Vagina (tissue), 2 donors: Measurements from ENCODE around the gene TTC4. TPM values are rescaled to one million over a fixed set of nuclear protein-coding genes. Genes with fewer than 3 reads are reported as not detected.
"Not testable (repeated sequence)": the region's sequence is repeated elsewhere in the genome, so short reads cannot be mapped to it uniquely, and the experiment has no call there.

Experiments used
- DNase-seq, 2 donors: peaks; one replicate each; pipeline ENCODE4 v3.0.0-alpha.2; 2017; ENCODE audit errors: extremely low spot score in 2 of 2
- H3K27ac ChIP-seq: fragments of 200-600 bp; sonication (generic); one replicate; pipeline ENCODE4 v1.5.1; 2019
- H3K27me3 ChIP-seq: fragments of 200-600 bp; sonication (generic); one replicate; pipeline ENCODE4 v1.5.1; 2019
- H3K36me3 ChIP-seq, 2 donors: fragments of 200-600 bp; sonication (generic); one replicate each; pipeline ENCODE4 v1.5.1; 2017 to 2019
- H3K4me1 ChIP-seq: fragments of 200-600 bp; sonication (generic); one replicate; pipeline ENCODE4 v1.5.1; 2019
- H3K4me3 ChIP-seq, 2 donors: fragments of 200-600 bp; sonication (generic); 1 replicate in 1 of 2; 2 replicates in 1 of 2; pipeline ENCODE4 v1.5.1; 2016 to 2019
- H3K9me3 ChIP-seq: fragments of 200-600 bp; sonication (generic); one replicate; pipeline ENCODE4 v1.5.1; 2019
- CTCF ChIP-seq, 3 experiments: fragments of 450-650 bp in 2 of 3; fragments of 200-600 bp in 1 of 3; sonication (generic) in 1 of 3; IDR thresholded peaks; one replicate each; pipeline ENCODE4 v1.5.1; 2017 to 2019; ENCODE audit warnings: antibody characterized with exemption in 3 of 3, mild to moderate bottlenecking in 2 of 3, moderate library complexity in 2 of 3
- POLR2A ChIP-seq, 2 donors: fragments of 450-650 bp; IDR thresholded peaks; one replicate each; pipeline ENCODE4 v1.6.1; 2017; ENCODE audit warnings: antibody characterized with exemption in 2 of 2, mild to moderate bottlenecking in 2 of 2, moderate library complexity in 2 of 2
- POLR2AphosphoS5 ChIP-seq, 2 donors: sonication (generic); formaldehyde crosslinking; IDR thresholded peaks; one replicate each; pipeline ENCODE4 v1.9.0; 2017; ENCODE audit warnings: antibody characterized with exemption in 2 of 2, mild to moderate bottlenecking in 2 of 2, low read depth in 1 of 2; ENCODE audit not compliant: insufficient read depth in 1 of 2
- intact Hi-C: fragments of 100-400 bp; cut with DNase I; formaldehyde crosslinking; loops from one replicate; pipeline ENCODE4 v1.15.1; 2023
- total RNA-seq: library from RNA; depleted of rRNA; stranded (reverse); fragments of >200 nt; gene quantifications from one replicate; pipeline ENCODE4 v1.2.3, GENCODE V29; 2016

Gene TTC4
- total RNA-seq, 1 donor from 2014 or later, result 12.8 TPM

DNA sequence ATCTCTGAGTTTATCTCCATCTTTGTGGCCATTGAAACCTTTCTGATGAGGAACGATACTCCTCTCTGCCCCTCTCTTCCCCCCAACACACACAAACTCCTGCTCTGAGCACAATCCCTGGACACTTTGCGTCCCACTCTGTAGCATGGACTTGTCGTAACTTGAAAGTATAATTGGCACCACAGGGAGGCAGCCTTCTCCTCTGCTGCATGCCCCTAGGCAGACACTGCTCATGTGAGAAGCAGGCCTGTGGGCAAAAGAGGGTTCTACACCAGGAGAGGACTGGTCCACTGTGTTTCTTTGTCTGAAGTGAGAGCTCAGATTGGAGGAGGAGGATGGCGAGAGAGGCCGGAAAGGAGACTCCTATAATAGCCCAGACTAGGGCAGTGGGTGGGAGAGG, 52.4 kb downstream of the TTC4 start:
- Histone ChIP-seq H3K4me3 (no peak overlapping the region), H3K9me3 (no peaks in the 10 kb centered on the region), H3K4me1 (peaks cover 11% of the 10 kb centered on the region), H3K27ac (no peak overlapping the region), H3K36me3 (no peaks in the 10 kb centered on the region), H3K27me3 (no peaks in the 10 kb centered on the region)
- intact Hi-C loops, result no loop called here
- TF ChIP-seq POLR2A (IDR thresholded peaks at IDR 0.05), result no peak
- no peak for TF ChIP-seq CTCF (IDR thresholded peaks at IDR 0.05)
- no peak for TF ChIP-seq POLR2AphosphoS5 (IDR thresholded peaks at IDR 0.05; ENCODE audit: insufficient read depth in 1 of 2, low read depth in 1 of 2)
- no peak for DNase-seq

GRCh38 chr1:54772951-54773350, 57.3 kb downstream of the TTC4 start:
- H3K27ac ChIP-seq, result no peak overlapping the region
- H3K4me1 ChIP-seq, result no peaks in the 10 kb centered on the region
- H3K36me3 ChIP-seq, result no peaks in the 10 kb centered on the region
- no peak for DNase-seq
- H3K4me3 ChIP-seq, result no peak overlapping the region
- H3K9me3 ChIP-seq, result no peaks in the 10 kb centered on the region
- TF ChIP-seq POLR2A (IDR thresholded peaks at IDR 0.05) (no peak), CTCF (IDR thresholded peaks at IDR 0.05) (no peak), POLR2AphosphoS5 (IDR thresholded peaks at IDR 0.05; ENCODE audit: insufficient read depth in 1 of 2, low read depth in 1 of 2) (no peak)
- H3K27me3 ChIP-seq, result no peaks in the 10 kb centered on the region
- intact Hi-C loops, result no loop called here

GRCh38 chr1:54774820-54775498, 59.3 kb downstream of the TTC4 start:
- H3K36me3 ChIP-seq, result no peaks in the 10 kb centered on the region
- H3K4me3 ChIP-seq, result no peak overlapping the region
- H3K4me1 ChIP-seq, result no peaks in the 10 kb centered on the region
- no peaks in the 10 kb centered on the region for H3K9me3 ChIP-seq
- H3K27me3 ChIP-seq, result no peaks in the 10 kb centered on the region
- DNase-seq, result no peak
- intact Hi-C loops, result no loop called here
- no peak overlapping the region for H3K27ac ChIP-seq
- TF ChIP-seq CTCF (IDR thresholded peaks at IDR 0.05) (no peak), POLR2AphosphoS5 (IDR thresholded peaks at IDR 0.05; ENCODE audit: insufficient read depth in 1 of 2, low read depth in 1 of 2) (no peak), POLR2A (IDR thresholded peaks at IDR 0.05) (no peak)

DNA sequence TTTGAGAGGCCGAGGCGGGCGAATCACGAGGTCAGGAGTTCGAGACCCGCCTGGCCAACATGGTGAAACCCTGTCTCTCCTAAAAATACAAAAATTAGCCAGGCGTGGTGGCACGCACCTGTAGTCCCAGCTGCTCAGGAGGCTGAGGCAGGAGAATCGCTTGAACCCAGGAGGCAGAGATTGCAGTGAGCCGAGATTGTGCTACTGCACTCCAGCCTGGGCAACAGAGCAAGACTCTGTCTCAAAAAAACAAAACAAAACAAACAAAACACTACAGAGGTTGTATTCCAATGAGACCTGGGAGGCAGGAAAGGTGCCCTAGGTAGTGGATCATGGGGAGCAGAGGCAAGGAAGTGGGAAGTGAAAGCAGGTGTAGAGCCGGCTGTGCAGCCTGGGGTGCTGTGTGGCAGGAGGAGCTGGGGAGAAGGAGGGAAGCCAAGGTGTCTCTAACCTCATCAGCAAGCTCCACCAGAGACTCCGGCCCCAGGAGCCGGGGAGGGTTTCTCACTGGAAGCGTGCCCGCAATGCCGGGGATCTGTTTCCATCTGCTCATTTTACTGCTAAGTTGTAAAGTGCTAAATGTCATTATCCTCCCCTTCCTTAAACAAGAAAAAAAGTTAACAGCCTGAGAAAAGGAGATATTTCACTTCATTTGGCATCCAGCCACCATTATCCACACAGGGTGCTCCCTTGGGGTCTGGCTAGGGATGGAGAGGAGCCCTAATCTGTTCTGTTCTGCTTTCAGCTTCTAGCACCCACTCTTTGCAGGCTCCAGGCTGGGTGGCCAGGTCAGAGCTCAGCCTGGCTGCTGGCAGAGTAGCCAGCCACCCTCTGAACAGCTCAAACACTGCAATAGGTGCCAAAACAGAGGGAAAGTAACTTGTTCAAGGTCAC, 60.4 kb downstream of the TTC4 start:
- intact Hi-C loops, H3K36me3 ChIP-seq, H3K9me3 ChIP-seq, H3K27ac ChIP-seq, H3K4me1 ChIP-seq, H3K4me3 ChIP-seq, DNase-seq, H3K27me3 ChIP-seq: not testable (repeated sequence)

GRCh38 chr1:54777011-54777410, 61.4 kb downstream of the TTC4 start:
- no peak for DNase-seq
- Histone ChIP-seq H3K9me3 (no peaks in the 10 kb centered on the region), H3K36me3 (no peaks in the 10 kb centered on the region), H3K27ac (no peak overlapping the region), H3K4me1 (no peaks in the 10 kb centered on the region), H3K27me3 (no peaks in the 10 kb centered on the region), H3K4me3 (no peak overlapping the region)
- intact Hi-C loops, result no loop called here
- TF ChIP-seq POLR2AphosphoS5 (IDR thresholded peaks at IDR 0.05; ENCODE audit: insufficient read depth in 1 of 2, low read depth in 1 of 2) (no peak), CTCF (IDR thresholded peaks at IDR 0.05) (no peak), POLR2A (IDR thresholded peaks at IDR 0.05) (no peak)
